GM20431 (cell line): ENCODE measurements around the gene SLC16A10.
"Not testable (repeated sequence)": the region's sequence is repeated elsewhere in the genome, so short reads cannot be mapped to it uniquely, and the experiment has no call there.

ENCODE experiments used
- in situ Hi-C: fragments of 300-500 bp; cut with MseI, MboI; formaldehyde crosslinking; loops from one replicate; pipeline ENCODE4 v1.15.0; 2020; ENCODE audit warnings: low sequenced_read_pairs; ENCODE audit not compliant: unreplicated experiment

Gene SLC16A10

GRCh38 chr6:111176038-111176759 is 88.9 kb downstream of the SLC16A10 start:
- in situ Hi-C loops, result no loop called here

- in situ Hi-C loops, result no loop called here
These were observed 89.4 kb downstream of the SLC16A10 start for GRCh38 chr6:111176760-111177099.

GRCh38 chr6:111177131-111177530 is 89.8 kb downstream of the SLC16A10 start:
- in situ Hi-C loops, result no loop called here

GRCh38 chr6:111183702-111184517 is 96.6 kb downstream of the SLC16A10 start:
- in situ Hi-C loops, result no loop called here

- in situ Hi-C loops, result no loop called here
These were observed 97.7 kb downstream of the SLC16A10 start for GRCh38 chr6:111184827-111185532.

- in situ Hi-C loops, result no loop called here
These were observed 98.7 kb downstream of the SLC16A10 start for GRCh38 chr6:111185954-111186353.

GRCh38 chr6:111187874-111188273 is 100.6 kb downstream of the SLC16A10 start:
- in situ Hi-C loops, result no loop called here

GRCh38 chr6:111189666-111190210 is 102.4 kb downstream of the SLC16A10 start:
- in situ Hi-C loops, result not testable (repeated sequence)

- in situ Hi-C loops, result no loop called here
These were observed 103.3 kb downstream of the SLC16A10 start for GRCh38 chr6:111190637-111191036.

GRCh38 chr6:111191136-111191535 is 103.8 kb downstream of the SLC16A10 start:
- in situ Hi-C loops, result not testable (repeated sequence)

- in situ Hi-C loops, result no loop called here
These were observed 105.7 kb downstream of the SLC16A10 start for GRCh38 chr6:111192911-111193555.

- in situ Hi-C loops, result no loop called here
These were observed 108.4 kb downstream of the SLC16A10 start for GRCh38 chr6:111195656-111196055.

- in situ Hi-C loops, result no loop called here
These were observed 111.5 kb downstream of the SLC16A10 start for GRCh38 chr6:111198841-111199240.

GRCh38 chr6:111199935-111200334 is 112.6 kb downstream of the SLC16A10 start:
- in situ Hi-C loops, result loop anchor here (25.0 kb wide), 1 partner anchor 138 kb away; no protein-coding TSS in a partner anchor

- in situ Hi-C loops, result loop anchor here (25.0 kb wide), 1 partner anchor 138 kb away; no protein-coding TSS in a partner anchor
These were observed 113.3 kb downstream of the SLC16A10 start for GRCh38 chr6:111200350-111201243.

GRCh38 chr6:111201244-111201554 is 113.9 kb downstream of the SLC16A10 start:
- in situ Hi-C loops, result loop anchor here (25.0 kb wide), 1 partner anchor 139 kb away; no protein-coding TSS in a partner anchor

GRCh38 chr6:111201764-111202163 is 114.5 kb downstream of the SLC16A10 start:
- in situ Hi-C loops, result loop anchor here (25.0 kb wide), 1 partner anchor 139 kb away; no protein-coding TSS in a partner anchor

GRCh38 chr6:111203539-111203938 is 116.2 kb downstream of the SLC16A10 start:
- in situ Hi-C loops, result loop anchor here (25.0 kb wide), 1 partner anchor 141 kb away; no protein-coding TSS in a partner anchor

GRCh38 chr6:111204305-111204704 is 117.0 kb downstream of the SLC16A10 start:
- in situ Hi-C loops, result loop anchor here (25.0 kb wide), 1 partner anchor 142 kb away; no protein-coding TSS in a partner anchor
